Gastroesophageal sphincter (tissue), 3 donors: Measurements from ENCODE around the gene TP53BP2.

ENCODE experiments used
- EP300 ChIP-seq: sonication (generic); formaldehyde crosslinking; IDR thresholded peaks from one replicate; pipeline ENCODE4 v1.6.1; 2017; ENCODE audit warnings: antibody characterized with exemption, mild to moderate bottlenecking
- POLR2A ChIP-seq, 2 donors: fragments of 450-650 bp; IDR thresholded peaks; one replicate each; pipeline ENCODE4 v1.6.1; 2017; ENCODE audit warnings: antibody characterized with exemption in 2 of 2, mild to moderate bottlenecking in 2 of 2, moderate library complexity in 1 of 2
- POLR2AphosphoS5 ChIP-seq: sonication (generic); formaldehyde crosslinking; IDR thresholded peaks from one replicate; pipeline ENCODE4 v1.6.1; 2017; ENCODE audit warnings: antibody characterized with exemption
- TF ChIP-seq, protein P1 (sequence below), 4 experiments: fragments of 200-600 bp in 2 of 4; fragments of 450-650 bp in 2 of 4; sonication (generic) in 1 of 4; IDR thresholded peaks; one replicate each; pipeline ENCODE4 v1.5.1; 2017 to 2019; ENCODE audit warnings: antibody characterized with exemption in 4 of 4, mild to moderate bottlenecking in 2 of 4, moderate library complexity in 2 of 4

DNA sequence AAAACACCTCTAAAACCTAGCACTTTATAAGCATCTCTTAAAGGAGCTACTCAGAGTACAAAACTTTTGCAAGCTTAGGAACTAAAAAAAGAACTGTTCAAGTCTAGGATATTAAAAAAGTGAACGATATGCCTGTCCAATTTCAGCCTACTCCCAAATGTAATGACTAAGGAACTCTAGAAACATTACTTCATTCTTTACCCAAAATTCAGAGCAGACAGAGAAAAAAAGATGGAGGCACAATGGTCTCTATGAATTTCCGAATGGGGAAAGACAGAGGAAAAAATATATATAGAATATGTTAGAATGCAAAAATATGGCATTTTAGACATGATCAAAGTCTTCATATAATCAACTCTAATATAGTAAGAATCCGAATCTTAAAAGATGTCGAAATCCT, 61.2 kb downstream of the TP53BP2 start:
- TF ChIP-seq EP300 (no peak), POLR2AphosphoS5 (no peak), POLR2A (IDR thresholded peaks at IDR 0.05) (no peak)
- TF ChIP-seq, protein P1, sequence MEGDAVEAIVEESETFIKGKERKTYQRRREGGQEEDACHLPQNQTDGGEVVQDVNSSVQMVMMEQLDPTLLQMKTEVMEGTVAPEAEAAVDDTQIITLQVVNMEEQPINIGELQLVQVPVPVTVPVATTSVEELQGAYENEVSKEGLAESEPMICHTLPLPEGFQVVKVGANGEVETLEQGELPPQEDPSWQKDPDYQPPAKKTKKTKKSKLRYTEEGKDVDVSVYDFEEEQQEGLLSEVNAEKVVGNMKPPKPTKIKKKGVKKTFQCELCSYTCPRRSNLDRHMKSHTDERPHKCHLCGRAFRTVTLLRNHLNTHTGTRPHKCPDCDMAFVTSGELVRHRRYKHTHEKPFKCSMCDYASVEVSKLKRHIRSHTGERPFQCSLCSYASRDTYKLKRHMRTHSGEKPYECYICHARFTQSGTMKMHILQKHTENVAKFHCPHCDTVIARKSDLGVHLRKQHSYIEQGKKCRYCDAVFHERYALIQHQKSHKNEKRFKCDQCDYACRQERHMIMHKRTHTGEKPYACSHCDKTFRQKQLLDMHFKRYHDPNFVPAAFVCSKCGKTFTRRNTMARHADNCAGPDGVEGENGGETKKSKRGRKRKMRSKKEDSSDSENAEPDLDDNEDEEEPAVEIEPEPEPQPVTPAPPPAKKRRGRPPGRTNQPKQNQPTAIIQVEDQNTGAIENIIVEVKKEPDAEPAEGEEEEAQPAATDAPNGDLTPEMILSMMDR (IDR thresholded peaks at IDR 0.05), result no peak
